Thoracic aorta (tissue), 2 donors: Measurements from ENCODE around the gene POU2F3. TPM values are rescaled to one million over a fixed set of nuclear protein-coding genes. Genes with fewer than 3 reads are reported as not detected.

ENCODE experiments used
- ATAC-seq: fragments of 150-250 bp; one replicate; pipeline ENCODE4 v1.8.0; 2017; ENCODE audit warnings: low read depth; ENCODE audit not compliant: insufficient number of reproducible peaks, low FRiP score
- DNase-seq: peaks from one replicate; pipeline ENCODE4 v3.0.0-alpha.2; 2020; ENCODE audit warnings: low spot score
- H3K27ac ChIP-seq, 2 donors: fragments of 200-600 bp; sonication (generic); 1 replicate in 1 of 2; 2 replicates in 1 of 2; pipeline ENCODE4 v1.5.1; 2016; ENCODE audit warnings: mild to moderate bottlenecking in 2 of 2, moderate library complexity in 2 of 2
- H3K27me3 ChIP-seq: fragments of 200-600 bp; sonication (generic); replicated peaks from 2 replicates; pipeline ENCODE4 v1.6.0; 2016; ENCODE audit warnings: mild to moderate bottlenecking; ENCODE audit not compliant: insufficient read depth
- H3K36me3 ChIP-seq: fragments of 200-600 bp; sonication (generic); one replicate; pipeline ENCODE4 v1.5.1; 2016
- H3K4me1 ChIP-seq, 2 donors: fragments of 200-600 bp; sonication (generic); 1 replicate in 1 of 2; 2 replicates in 1 of 2; pipeline versions ENCODE4 v1.5.1 to v1.6.0; 2016; ENCODE audit warnings: low read depth in 2 of 2, mild to moderate bottlenecking in 1 of 2; ENCODE audit not compliant: control insufficient read depth in 1 of 2
- H3K4me3 ChIP-seq: fragments of 200-600 bp; sonication (generic); 2 replicates; pipeline ENCODE4 v1.5.1; 2016; ENCODE audit warnings: mild to moderate bottlenecking
- H3K9me3 ChIP-seq: fragments of 200-600 bp; sonication (generic); 2 replicates; pipeline ENCODE4 v1.5.1; 2016
- total RNA-seq, 2 donors: library from RNA; depleted of rRNA; stranded (reverse); fragments of >200 nt; gene quantifications; one replicate each; pipeline versions ENCODE4 v1.1.0 to v1.2.3, GENCODE V29; 2016
- TF ChIP-seq, protein P1 (sequence below): fragments of 200-600 bp; sonication (generic); IDR thresholded peaks from one replicate; pipeline ENCODE4 v1.5.1; 2019; ENCODE audit warnings: antibody characterized with exemption

The POU2F3 gene
- total RNA-seq, 2 donors from 2014 or later, result not detected

- H3K36me3 ChIP-seq, result no peaks in the 10 kb centered on the region
- H3K9me3 ChIP-seq, result no peaks in the 10 kb centered on the region
- H3K4me1 ChIP-seq, result no peaks in the 10 kb centered on the region
- H3K27me3 ChIP-seq, result no peaks in the 10 kb centered on the region
- H3K4me3 ChIP-seq, result no peak overlapping the region
- TF ChIP-seq, protein P1, sequence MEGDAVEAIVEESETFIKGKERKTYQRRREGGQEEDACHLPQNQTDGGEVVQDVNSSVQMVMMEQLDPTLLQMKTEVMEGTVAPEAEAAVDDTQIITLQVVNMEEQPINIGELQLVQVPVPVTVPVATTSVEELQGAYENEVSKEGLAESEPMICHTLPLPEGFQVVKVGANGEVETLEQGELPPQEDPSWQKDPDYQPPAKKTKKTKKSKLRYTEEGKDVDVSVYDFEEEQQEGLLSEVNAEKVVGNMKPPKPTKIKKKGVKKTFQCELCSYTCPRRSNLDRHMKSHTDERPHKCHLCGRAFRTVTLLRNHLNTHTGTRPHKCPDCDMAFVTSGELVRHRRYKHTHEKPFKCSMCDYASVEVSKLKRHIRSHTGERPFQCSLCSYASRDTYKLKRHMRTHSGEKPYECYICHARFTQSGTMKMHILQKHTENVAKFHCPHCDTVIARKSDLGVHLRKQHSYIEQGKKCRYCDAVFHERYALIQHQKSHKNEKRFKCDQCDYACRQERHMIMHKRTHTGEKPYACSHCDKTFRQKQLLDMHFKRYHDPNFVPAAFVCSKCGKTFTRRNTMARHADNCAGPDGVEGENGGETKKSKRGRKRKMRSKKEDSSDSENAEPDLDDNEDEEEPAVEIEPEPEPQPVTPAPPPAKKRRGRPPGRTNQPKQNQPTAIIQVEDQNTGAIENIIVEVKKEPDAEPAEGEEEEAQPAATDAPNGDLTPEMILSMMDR, result no peak
- no peak overlapping the region for H3K27ac ChIP-seq
- ATAC-seq, result no peak
- DNase-seq, result no peak
These were observed 12.6 kb upstream of the POU2F3 start for GRCh38 chr11:120227228-120227852.

GRCh38 chr11:120228794-120229384 is 11.1 kb upstream of the POU2F3 start:
- no peak overlapping the region for H3K27ac ChIP-seq
- TF ChIP-seq, protein P1, result no peak

GRCh38 chr11:120229451-120230424 is 10.2 kb upstream of the POU2F3 start:
- TF ChIP-seq, protein P1, result peak; percentile 52
- no peaks in the 10 kb centered on the region for H3K4me1 ChIP-seq
- no peak overlapping the region for H3K27ac ChIP-seq
- ATAC-seq (no peak), DNase-seq (no peak)
- no peaks in the 10 kb centered on the region for H3K36me3 ChIP-seq
- no peaks in the 10 kb centered on the region for H3K27me3 ChIP-seq
- H3K9me3 ChIP-seq, result no peaks in the 10 kb centered on the region
- no peak overlapping the region for H3K4me3 ChIP-seq

More at GRCh38 chr11:120228794-120229384, 11.1 kb upstream of the POU2F3 start:
- no peaks in the 10 kb centered on the region for H3K36me3 ChIP-seq
- H3K27me3 ChIP-seq, result no peaks in the 10 kb centered on the region
- no peak overlapping the region for H3K4me3 ChIP-seq
- H3K4me1 ChIP-seq, result no peaks in the 10 kb centered on the region
- DNase-seq (no peak), ATAC-seq (no peak)
- H3K9me3 ChIP-seq, result no peaks in the 10 kb centered on the region

- Histone ChIP-seq H3K27me3 (no peaks in the 10 kb centered on the region), H3K36me3 (no peaks in the 10 kb centered on the region), H3K4me1 (no peaks in the 10 kb centered on the region), H3K27ac (no peak overlapping the region), H3K4me3 (no peak overlapping the region), H3K9me3 (no peaks in the 10 kb centered on the region)
- DNase-seq, result no peak
- TF ChIP-seq, protein P1, result no peak
- ATAC-seq, result no peak
These were observed 9.4 kb upstream of the POU2F3 start for GRCh38 chr11:120230433-120231071.

DNA sequence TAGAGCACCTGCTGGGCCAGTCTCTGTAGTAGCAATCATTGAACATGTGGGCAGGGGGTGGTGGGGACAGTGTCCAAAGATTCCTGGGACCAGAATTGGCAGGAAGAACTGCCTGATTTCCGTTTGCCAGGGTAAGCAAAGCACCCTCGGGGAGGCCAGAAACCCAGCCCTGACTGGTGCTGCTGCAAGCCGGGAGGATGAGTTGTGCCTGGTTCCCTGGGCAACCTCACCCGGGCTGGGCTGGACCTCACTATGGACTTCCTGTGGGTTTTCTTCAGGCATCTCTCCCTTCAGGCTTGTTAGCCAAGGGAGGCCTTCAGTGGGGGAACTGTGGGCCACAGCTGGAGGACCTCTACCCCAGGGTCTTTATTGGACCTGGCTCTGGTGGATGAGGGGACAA is 8.0 kb upstream of the POU2F3 start:
- no peaks in the 10 kb centered on the region for H3K4me1 ChIP-seq
- H3K9me3 ChIP-seq, result no peaks in the 10 kb centered on the region
- ATAC-seq (no peak), DNase-seq (no peak)
- TF ChIP-seq, protein P1, result no peak
- H3K27me3 ChIP-seq, result no peaks in the 10 kb centered on the region
- no peak overlapping the region for H3K27ac ChIP-seq
- H3K36me3 ChIP-seq, result no peaks in the 10 kb centered on the region
- no peak overlapping the region for H3K4me3 ChIP-seq
